GM20431 (cell line): ENCODE data around the gene SLC29A4.
"Not testable (repeated sequence)": the region's sequence is repeated elsewhere in the genome, so short reads cannot be mapped to it uniquely, and the experiment has no call there.

ENCODE experiments used
- in situ Hi-C: fragments of 300-500 bp; cut with MseI, MboI; formaldehyde crosslinking; loops from one replicate; pipeline ENCODE4 v1.15.0; 2020; ENCODE audit warnings: low sequenced_read_pairs; ENCODE audit not compliant: unreplicated experiment

The SLC29A4 gene

DNA sequence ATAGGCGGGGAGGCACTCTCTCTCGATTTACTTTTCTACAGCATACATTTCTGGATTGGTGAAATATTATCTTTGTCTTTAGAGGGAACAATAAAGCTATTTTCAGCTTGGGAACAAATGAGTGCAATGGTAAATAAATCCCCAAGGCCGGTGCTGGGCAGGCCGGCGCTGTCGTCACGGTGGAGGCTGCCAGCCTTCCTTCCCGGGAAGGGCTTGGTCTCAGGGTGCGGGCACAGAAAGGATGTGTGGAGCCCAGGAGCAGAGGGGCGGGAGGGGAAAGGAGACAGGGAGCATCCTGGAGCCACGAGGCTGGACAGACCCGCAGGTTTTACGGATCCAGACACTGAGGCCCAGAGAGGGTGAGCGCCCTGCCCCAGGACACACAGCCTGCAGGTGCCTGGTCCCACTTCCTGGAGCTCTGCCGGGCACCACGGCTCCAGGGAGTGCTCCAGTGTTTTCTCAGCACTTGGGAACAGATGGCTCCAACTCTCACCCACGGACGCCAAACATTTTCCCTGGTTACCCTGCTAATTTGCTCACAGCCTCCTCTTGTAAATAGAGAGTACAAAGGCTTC lies 8.8 kb upstream of the SLC29A4 start:
- in situ Hi-C loops = not testable (repeated sequence)

DNA sequence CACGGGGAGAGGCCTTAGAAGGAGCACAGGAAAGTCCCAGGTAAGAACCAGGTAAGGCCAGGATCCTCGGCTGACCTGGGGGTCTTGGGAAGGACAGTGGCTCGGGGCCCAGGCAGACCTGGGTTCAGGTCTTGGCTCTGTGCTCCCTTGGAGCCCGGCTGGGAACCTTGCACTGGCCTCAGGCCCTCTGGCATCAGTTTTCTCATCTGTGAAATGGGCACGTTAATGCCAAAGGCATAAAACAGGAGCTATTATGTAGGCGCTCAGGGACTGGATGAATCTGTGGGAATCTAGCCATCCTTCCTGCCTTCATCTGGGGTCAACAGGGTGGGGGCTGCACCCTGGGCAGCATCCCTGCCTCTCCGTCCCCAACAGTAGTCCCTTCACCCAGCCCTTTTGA lies 8.3 kb upstream of the SLC29A4 start:
- in situ Hi-C loops = no loop called here

DNA sequence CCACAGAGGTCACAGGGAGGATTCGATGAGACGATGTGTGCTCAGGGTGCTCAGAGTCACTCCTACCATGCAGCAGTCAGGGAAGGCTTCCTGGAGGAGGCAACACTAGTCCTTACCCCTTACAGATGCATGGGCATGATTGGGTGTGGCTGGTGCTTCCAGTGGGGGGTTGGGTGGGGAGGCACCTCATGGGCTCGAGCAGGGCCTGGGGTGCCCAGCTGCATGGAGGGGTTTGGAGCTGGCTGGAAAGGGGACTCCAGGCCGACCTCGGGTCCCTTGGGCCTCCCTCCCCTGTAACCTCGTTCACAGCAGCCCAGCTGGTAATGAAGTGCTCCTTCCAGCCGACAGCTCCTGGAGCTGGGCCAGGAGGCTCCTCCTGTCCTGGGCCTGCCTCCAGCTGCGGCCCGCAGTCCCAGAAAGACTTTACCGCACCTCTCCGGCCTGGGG lies 7.7 kb upstream of the SLC29A4 start:
- in situ Hi-C loops = not testable (repeated sequence)

DNA sequence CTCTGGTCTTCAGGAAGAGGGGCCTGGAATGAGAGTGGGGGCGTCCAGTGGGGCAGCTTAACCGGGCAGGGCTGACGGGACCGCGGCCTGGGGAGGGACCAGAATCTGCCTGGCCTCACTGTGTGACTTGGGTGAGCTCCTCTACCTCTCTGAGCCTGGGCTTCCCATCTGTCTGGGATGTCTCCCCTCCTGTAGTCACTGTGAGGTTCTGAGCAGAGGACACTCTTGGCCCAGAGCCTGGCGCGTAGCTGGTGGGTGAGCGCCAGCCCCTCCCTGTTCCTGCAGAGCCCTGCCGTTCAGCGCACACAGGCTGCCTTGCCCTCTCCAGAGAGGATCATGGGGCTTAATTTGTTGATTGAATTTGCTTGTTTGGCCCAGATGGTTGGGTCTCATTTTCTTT lies 7.2 kb upstream of the SLC29A4 start:
- in situ Hi-C loops = not testable (repeated sequence)

DNA sequence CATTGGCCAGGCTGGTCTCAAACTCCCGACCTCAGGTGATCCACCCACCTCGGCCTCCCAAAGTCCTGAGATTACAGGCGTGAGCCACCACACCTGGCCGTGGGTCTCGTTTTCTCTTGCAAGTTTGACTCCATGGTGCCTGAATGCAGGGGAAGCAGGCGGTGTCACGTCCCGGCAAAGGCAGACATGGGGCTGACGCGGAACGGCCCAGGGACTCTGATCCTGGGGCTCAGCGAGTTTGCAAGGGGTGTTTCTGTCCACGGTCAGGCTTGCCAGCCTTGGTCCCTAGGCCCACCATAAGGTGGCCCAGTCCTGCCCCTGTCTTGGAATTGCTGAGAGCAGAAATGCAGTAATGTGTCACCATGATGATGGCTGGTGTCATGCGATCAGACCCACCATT lies 6.6 kb upstream of the SLC29A4 start:
- in situ Hi-C loops = not testable (repeated sequence)

DNA sequence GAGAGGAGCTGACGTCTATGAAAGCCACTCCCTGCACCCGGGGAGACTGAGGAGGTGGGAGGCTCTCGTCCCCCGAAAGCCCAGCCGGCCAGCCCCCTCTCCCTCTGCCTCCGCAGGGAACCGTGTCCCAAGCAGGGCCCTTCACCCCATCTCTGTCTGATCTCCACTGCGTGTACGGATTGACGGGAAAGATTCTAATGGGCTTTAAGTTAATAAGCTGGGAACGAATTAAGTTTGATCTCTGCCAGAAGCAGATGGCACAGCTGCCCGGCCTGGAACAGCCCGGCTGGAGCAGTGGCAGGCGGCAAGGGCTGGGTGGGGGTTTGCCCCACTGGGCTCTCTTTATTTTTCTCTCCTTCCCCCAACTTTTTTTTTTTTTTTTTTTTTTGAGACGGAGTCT lies 6.1 kb upstream of the SLC29A4 start:
- in situ Hi-C loops = no loop called here

DNA sequence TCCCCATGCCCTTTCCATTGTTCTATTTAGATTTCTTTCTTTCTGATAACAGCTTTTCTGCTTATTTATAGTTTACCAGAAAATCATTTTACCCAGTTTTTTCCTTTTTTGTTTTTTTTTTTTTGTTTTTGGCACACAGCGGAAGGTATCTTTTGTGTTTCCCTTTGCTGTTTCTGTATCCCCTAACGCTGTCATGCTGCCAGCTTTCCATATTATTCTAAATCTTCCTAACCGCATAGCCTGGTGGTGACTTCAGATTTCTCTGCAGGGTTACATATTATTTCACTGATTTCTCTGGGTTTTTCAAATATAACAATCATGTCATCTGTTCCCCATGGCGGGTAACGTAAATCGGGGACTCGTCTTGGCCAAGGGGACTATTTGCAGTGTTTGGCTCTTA lies 4.0 kb upstream of the SLC29A4 start:
- in situ Hi-C loops = no loop called here

DNA sequence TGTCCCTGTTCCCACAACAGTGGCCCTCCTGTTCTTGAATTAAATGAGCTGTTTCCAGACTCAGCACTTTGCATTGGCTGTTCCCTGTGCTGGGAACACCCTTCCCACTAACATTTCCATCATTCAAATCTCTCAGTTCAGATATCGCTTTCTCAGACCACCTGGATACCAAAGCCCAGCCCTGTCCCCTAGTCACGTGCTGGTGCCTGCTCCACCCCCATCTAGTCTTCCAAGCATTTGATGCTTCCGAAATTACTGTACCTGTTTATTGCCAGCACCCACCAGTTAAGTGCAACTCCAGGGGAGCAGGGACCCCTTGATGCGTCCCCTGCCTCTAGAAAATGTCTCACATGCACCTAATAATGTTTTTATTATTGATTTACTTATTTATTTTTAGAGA lies 3.0 kb upstream of the SLC29A4 start:
- in situ Hi-C loops = no loop called here

DNA sequence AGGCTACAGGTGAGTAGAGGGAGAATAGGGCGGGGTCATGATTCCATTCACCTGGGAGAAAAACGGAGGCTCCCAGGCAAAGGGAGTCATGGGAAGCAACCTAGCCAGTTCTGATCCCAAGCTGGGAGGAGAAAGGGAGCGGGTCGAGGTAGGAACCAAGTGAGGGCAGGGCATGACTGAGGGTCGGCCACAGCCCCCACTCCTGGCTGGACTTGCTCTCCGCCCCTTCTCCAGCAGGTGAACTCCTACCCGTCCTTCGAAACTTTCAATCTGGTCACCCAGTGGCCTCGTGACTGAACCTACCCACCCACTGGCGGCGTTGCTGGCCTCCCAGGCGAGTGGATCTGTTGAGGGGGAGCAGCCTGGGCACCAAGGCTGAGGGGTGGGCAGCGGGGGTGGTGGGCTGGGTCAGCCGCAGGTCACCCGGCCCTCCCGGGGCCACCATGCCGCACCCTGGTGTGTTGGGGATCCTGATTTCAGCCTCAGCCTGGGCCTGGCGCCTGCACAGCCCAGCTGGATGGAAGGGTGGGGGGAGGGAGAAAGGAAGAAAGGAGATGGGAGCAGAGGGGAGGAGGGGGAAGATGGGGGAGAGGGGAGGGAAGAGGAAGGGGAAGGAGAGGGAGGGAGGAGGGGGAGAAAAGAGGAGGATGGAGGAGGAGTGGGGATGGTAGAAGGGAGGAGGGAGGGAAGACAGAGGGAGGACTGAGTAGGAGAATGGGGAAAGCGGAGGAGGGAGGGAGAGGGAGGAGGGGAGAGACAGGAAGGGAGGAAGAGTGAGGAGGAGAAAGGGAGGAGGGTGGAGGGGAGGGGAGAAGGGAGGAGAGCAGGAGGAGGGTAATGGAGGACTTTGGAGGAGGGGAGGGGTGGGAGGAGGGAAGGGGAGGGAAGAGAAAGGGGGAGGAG lies 894 bp upstream of the SLC29A4 start:
- in situ Hi-C loops = not testable (repeated sequence)

DNA sequence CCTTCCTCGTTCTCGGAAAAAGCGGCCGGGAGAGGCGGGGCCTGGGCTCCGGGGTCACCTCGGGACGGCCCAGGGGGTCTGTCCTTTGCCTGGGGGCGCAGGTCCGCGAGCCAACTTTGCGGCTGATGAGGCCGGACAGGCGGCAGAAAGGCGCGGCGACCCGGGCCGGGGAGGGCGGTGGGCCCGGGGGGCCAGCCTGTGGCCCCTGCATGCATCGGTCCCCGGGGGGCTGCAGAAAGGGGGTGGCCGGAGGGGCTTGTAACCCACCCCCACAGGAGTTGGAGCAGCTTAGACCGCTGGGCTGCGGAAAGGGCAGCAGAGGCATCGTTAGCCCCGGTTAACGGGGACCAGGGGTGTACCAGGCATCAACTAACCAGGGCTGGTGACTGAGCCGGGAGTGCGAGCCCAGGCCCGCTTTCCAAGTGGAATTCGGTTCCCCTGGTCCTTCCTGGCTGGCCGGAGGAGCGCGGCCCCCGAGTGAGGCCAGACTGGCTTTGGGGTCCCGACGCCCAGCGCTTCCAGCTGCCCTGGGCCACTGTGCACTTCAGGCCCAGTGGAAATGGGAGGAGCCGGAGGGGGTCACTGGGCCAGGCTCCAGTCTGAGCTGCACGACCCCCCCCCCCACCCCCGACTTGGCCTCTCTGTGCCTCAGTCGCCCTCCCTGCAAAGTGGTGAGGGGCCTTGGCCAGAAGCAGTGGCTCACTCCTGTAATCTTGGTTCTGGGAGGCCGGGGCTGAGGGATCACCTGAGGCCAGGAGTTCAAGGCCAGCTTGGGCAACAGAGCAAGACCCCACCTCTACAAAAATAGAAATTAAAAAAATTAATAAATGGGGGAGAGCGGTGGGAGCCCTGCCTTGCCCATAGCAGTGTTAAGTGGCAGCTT lies 919 bp downstream of the SLC29A4 start:
- in situ Hi-C loops = no loop called here

DNA sequence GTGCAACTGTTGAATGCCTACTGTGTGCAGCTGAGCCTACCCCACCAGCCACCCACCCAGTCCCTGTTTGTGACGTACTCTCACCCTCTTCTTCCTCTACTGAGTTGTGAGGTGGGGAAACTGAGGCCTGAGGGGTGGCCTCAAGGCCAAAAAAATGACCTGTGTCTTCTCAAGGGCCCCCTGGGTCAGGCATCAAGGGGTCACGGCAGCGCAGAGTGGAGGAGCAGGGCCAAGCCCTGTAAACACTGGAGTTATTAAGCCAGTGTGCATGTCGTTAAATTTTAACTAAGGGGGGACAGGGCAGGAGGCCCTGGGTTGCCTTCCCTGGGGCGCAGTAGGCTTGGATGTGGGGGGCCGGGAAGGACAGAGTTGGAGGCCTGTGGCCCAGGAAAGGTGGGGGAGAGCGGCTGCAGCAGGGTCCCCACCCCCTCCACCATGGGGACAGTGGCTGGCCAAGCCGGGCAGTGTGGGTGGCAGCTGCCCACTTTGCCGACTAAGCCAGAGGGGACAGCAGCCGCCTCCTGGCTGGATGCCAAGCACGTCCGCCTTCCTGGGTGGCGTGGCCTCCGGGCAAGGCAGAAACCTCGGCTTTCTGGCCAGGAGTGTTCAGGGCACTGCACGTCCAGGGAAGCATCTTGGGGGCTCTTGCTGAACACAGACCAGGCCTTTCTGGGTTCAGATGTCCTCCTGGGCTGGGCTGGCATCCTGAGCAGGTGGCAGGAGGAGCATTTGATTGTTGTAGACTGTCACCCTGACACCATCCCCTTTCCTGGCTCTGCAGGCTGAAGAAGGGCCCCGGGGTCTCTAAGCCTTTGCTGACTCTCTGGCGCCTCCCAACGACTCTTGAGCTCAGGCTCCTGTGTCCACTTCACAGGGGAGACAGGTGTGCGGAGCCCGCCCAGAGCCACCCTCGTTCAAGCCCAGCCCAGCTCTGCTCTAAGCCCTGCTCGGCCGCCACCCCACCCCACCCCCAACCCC lies 1.9 kb downstream of the SLC29A4 start:
- in situ Hi-C loops = no loop called here

DNA sequence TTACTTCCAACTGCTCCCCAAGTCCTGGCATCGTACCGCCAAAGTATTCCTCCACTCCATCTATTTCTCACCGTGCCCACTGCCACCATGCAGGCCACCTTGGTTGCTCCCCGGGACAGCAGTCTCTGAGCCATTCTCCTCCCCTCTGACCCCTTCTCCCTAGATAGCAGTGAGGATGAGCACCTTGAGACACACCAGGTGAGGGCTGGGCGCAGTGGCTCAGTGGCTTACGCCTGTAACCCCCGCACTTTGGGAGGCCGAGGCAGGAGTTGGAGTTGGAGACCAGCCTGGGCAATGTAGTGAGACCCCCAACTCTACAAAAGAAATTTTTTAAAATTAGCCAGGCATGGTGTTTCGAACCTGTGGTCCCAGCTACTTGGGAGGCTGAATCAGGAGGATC lies 4.2 kb downstream of the SLC29A4 start:
- in situ Hi-C loops = no loop called here

DNA sequence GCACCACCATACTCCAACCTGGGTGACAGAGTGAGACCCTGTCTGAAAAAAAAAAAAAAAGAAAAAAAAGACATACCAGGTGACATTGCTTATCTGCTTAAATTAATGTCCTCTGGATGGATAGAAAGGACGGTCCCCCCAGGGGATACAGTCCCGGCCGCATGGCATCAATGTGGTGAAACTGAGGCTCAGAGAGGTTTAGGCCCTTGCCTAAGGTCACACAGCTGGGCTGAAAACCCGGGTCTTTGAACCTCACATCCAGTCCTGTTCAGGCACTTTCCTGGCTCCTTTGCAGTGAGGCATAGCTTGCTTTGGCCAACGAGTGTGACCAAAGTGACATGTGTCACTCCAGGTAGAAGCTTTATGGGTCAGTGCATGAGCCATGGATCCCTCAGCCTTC lies 4.6 kb downstream of the SLC29A4 start:
- in situ Hi-C loops = not testable (repeated sequence)

DNA sequence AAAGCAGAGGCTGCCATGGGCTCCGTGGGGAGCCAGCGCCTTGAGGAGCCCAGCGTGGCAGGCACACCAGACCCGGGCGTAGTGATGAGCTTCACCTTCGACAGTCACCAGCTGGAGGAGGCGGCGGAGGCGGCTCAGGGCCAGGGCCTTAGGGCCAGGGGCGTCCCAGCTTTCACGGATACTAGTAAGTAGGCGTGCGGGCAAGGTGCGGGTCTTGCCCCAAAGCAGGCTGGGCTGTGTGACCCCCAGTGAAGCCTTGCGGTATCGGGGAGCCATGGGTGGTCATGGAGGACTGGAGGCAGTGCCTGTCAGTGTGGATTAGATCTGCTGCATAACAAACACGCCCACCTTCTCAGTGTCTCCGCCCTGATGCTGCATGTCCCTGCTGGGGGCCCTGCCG lies 5.1 kb downstream of the SLC29A4 start:
- in situ Hi-C loops = no loop called here

DNA sequence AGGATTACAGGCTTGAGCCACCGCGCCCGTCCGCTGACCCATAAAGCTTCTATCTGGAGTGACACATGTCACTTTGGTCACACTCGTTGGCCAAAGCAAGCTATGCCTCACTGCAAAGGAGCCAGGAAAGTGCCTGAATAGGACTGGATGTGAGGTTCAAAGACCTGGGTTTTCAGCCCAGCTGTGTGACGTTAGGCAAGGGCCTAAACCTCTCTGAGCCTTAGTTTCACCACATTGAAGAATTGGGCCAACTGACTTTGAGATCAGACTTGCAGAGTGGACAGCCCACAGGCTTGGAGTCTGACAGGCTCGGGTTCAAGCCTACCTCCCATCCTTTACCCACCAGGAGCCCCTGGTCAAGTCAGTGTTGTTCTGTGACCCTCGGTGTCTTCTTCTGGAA lies 5.8 kb downstream of the SLC29A4 start:
- in situ Hi-C loops = not testable (repeated sequence)

DNA sequence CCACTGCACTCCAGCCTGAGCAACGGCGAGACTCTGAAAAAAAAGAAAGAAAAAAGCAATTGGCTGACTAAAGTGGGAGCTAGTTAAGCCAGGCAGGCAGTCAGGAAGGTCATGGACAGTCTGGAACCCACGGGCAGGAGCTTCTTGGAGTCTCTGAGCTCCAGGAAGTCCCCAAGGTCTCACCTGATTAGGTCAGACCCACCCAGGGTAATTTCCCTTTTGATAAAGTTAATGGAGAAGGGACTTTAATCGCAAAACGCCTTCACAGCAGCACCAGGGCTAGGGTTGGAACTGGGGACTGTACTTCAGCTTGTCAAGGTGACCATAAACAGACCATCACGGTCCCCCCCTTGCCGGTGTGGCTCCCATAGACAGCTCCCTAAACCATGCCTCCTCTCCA lies 6.6 kb downstream of the SLC29A4 start:
- in situ Hi-C loops = no loop called here

DNA sequence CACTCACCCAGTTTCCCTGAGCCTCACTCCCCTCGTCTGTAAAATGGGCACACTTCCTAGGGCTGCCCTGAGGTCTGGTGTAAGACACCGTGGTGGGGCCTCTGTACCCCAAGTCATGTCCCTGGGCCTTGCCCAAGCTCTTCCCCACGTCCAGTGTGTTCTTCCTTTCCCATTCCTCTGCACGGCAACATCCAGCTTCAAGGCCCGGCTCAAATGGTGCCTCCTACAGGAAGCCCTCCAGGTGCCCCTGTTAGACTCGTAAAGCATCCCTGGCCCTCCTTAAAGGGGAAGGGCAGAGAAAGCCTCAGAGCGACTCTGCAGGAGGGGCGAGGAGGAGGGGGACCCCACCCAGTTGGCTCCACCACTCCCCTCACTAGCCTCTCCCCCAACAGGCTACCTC lies 8.6 kb downstream of the SLC29A4 start:
- in situ Hi-C loops = no loop called here

DNA sequence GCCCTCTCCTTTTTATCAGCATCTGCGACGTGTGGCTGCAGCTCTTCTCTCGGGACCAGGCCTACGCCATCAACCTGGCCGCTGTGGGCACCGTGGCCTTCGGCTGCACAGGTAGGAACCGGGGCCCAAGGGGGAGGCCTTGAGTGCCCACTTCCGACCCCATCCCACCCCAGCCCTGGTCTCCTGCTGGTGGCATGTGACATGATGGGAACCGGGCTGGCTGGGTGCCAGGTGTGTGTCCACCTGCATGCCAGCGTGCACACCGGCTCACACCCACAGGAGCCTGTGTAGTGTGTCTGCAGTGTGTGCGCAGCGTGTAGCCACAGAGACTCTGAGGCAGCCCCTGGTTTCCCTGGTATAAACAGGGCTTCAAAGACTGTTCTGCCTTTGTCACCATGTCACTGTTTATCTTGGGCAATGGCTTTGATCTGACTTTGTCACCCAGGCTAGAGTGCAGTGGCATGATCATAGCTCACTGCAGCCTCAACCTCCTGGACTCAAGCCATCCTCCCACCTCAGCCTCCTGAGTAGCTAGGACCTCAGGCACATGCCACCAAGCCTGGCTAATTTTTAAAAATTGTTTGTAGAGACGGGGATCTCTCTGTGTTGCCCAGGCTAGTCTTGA lies 9.1 kb downstream of the SLC29A4 start:
- in situ Hi-C loops = not testable (repeated sequence)
